HT-29 (cell line): ENCODE measurements around the gene VDAC1. TPM values are rescaled to one million over a fixed set of nuclear protein-coding genes. Genes with fewer than 3 reads are reported as not detected.
"Not testable (repeated sequence)": the region's sequence is repeated elsewhere in the genome, so short reads cannot be mapped to it uniquely, and the experiment has no call there.

Source experiments
- DNase-seq: peaks from one replicate; pipeline ENCODE4 v3.0.0-alpha.2; 2015; ENCODE audit warnings: low spot score
- total RNA-seq: library from RNA; depleted of rRNA; stranded (reverse); fragments of >200 nt; shearing (Covaris generic); gene quantifications from 2 replicates; pipeline ENCODE4 v1.2.3, GENCODE V29; 2014

Gene VDAC1
- total RNA-seq, 1 experiment from 2014 or later: 129 TPM

DNA sequence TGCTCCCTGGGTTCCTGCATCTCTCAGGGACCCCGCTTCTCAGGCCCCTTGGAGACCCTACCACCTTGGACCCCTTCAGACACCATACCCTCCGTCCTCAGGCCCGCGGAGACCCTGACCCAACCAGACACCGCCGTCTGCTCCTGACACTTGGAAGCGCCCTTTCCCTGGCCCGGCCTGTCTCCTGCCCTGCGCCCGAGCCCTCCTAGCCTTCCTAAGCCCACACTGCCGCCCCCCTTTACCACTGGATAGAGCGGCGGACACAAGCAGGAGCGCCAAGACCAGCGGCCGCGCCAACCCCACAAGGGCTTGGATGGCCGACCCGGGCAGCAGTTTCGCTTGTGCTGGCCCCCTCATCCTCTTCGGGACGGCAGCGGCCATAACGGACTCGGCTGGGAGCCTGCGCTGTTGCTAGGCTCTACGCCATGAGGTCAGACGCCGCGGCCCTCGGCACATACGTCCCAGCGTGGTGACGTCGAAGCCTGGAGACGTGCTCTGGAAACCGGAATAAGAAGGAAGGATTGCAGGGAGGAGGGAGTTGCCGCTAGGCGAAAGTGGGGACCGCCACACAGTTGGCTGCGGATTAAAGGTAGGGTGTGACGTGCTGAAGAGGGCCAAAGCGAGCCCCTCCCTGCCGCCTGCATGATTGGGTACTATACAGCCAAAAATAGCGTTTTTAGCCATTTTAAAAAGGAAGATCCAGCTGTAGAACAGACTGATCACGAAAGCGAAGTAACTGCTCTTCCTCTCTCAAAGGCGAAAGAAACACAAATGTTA is 36.4 kb downstream of the VDAC1 start, which contains the start of gene C5orf15:
C5orf15 (minus strand) TSS at position 422 of the 777 bp plus-strand sequence; CDS start at position 381, 41 bp downstream.
- peak; percentile 93 for DNase-seq

DNA sequence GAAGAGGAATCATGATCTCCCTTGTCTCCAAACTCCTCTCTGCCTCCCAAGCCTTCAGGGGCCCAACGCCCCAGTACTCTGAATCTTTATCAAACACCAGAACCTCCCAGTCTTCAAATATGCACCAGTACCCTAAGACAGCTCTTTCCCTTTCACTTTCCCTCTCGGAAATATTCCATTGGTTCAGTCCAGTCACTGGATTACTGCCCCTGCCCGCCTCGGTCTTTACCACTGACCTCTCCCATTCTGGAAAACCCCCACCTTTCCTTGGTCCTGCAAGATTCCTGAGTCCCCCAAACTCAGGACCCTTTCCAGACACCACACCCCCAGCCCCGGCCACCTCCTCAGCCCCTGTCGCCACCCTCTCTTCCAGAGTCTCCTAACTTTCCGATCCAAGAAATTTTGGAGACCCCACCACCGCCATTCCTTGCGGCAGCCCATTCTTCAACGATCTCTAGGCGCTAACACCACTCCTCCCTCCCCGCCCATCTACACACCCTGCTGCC is 37.0 kb downstream of the VDAC1 start:
- peak; percentile 36 for DNase-seq

DNA sequence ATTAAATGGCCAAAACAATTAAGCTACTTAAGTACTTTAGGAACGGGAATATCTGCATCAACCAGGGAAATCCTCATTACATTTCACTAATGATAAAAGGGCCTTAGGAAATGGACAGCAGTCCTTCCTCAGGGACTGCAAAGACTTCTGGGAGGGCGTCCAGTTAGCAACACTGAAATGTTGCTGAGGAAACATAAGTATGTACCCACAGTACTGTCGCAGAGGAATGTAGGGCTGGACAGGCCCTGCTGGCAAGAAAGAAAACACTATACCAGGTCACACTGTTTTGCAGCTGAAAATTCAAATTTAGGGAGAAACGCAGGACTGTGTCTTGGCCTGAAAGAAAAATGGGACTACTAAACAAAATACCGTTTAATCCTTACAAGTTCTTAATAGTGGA is 37.7 kb downstream of the VDAC1 start:
- DNase-seq: no peak

DNA sequence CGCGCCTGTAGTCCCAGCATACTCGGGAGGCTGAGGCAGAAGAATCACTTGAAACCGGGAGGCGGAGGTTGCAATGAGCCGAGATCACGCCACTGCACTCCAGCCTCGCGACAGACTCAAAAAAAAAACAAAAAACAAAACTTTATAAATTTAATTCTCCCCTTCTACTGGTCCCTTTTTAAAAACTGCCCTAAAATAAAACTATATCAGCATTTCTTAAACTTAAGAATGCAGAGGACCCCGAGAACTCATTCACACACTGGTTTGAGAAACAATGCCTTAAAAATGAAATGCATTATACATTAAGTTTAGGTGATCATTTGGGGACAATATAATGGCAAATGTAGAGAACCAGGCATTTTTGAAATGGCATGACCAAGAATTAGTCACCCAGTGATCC is 38.7 kb downstream of the VDAC1 start:
- DNase-seq: no peak

DNA sequence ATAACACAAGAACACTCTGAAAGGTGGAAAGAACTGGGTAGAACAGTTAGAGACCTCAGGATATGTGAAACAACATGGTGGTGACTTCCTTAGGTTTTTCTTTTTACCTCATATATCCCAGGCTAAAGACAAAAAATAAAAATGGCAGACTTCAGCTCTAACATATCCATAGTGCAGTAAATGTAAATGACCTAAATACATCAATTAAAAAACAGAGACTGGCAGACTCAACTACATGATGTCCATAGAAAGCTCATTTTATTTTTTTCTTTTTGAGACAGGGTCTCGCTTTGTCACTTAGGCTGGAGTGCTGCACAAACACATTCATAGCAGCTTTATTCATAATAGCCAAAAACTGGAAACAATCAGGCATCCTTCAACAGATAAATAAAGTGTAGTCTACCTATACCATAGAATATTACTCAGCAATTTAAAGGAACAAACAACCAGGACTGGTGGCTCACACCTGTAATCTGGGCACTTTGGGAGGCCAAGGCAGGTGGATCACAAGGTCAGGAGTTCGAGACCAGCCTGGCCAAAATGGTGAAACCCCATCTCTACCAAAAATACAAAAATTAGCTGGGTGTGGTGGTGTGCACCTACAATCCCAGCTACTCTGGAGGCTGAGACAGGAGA is 41.2 kb downstream of the VDAC1 start:
- no peak for DNase-seq

DNA sequence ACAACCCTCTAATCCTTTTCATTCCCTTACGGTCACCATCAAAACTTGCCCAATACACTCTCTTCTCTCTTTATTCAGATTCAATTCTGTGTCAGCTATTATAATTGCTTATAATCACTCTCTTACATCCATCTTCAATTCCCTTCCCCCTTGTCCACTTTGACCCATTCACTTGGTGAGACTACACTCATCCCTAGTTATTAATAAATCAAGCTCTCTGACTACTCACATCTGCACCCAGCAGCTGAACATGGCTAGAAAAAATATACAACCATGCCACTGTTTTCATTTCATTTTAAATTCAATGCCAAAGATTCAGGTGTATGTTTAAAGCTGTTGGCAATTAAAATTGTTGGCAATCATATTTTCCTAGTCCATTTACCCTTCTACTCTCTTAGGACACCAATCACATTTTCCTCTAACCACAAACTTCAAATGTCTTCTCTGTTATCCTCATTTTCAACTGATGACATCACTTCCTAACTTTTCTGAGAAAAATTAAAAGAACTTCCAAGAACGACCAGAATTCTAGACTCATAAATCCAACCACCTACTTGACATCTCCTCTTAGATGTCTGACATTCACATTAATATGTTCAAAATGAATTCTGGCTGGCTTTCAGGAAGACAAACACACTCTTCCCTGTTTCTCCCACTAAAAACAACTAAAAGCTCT is 41.8 kb downstream of the VDAC1 start:
- no peak for DNase-seq

DNA sequence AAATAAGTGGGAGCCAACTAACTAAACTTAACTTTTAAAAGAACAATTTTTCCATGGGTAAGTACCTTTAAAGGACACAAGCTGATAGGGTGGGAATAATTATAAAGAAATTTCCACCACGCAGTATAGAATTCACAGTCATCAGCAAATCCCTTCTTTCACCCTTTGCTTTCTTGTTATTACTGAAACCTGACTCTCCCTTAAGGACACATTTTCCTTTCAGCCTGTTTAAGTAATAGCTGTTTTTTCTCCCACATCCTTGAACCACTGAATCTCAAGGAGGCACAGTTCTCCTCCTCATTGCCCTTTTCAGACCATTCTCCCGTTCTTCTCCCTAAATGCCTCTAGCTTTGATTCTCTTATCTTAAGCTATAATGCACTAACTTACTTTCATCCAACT is 42.6 kb downstream of the VDAC1 start:
- DNase-seq: no peak

DNA sequence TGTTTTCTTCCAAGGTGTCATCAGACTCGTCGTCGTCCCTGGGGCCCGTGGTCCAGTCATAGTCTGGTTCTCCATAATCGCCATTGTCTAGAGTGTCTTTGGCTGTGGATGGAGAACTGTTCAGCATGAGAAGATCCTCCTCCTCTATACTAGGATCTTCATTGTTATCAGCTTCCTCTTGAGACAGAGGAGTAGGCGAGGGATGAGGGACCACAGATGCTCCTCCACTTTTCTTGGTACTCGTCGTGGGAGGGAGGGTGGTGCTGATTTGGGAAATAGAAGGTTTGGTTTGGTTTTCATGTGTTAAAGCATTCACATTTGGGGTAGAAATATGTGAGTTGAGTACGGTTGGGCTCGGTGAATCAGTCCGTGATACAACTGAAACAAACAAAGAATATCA is 45.1 kb downstream of the VDAC1 start:
- DNase-seq: no peak

DNA sequence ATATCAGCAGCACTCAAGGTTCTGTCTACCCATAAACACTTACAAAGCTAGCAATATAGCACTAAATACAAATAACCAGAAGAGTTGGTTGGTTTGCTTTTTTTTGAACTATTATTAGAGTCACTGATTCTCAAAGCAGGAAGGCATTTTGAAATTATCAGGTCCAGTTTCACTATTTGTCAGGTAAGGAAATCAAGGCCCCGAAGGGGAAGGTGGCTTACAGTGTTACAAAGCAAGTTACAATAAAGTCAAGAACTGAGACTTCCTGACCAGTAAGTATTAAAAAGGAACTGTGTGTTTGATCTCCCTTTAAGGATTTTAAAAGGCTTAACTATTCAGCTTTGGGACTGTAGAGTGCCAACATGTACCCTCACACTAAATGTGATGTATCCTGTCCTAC is 47.2 kb downstream of the VDAC1 start:
- no peak for DNase-seq

DNA sequence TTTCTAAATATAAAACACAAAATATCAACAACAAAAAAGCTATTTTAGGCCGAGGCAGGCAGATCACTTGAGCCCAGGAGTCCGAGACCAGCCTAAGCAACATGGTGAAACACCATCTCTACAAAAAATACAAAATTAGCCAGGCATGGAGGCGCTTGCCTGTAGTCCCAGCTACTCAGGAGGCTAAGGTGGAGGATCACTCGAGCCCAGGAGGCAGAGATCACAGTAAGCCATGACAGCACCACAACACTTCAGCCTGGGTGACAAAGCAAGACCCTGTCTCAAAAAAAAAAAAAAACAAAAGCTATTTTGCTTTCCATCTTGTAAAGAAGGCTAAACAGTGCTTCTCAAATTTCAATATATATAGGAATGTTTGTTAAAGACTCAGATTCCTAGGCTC is 47.7 kb downstream of the VDAC1 start:
- DNase-seq: no peak

DNA sequence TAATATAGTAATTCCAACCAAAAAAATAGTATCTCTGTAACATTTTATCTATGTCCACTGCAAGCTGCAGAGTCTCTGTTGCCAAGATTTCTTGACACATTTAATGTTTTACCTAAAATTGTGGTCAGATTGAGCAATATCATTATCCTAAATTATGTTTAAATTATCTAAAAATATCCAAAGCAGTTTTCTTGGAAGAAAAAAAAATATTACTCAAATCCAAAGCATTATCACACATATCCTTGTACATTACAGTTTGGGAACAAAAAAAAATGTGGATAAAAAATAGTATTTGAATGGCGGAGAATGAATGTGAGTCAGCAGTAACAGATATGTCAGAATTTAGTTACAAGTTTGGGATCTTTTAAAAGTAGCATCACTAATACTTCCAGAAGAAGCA is 48.6 kb downstream of the VDAC1 start:
- not testable (repeated sequence) for DNase-seq

DNA sequence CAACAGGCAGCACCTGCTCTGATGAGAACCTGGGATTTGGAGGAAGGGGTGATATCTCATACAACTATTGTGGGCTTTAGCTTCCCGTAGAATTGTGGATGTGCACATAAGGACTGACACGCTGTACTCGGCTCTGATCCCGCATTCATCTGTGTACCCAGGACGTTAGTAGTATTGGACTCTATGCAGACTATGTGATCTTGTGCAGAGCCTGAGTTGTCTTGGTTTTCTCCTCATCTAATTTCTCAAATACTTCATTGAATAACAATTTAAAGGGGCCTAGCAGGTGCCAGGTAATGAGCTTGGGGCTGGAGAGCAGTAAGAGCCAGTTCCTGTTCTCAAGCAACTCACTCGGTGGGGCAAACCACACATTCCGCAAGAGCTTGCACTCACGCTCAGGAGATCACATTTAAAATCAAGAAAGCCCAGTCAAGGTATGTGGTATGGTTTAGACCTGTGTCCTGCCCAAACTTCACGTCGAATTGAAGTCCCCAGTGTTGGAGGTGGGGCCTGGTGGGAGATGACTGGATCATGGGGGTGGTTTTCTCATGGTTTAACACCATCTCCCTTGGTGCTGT is 51.1 kb downstream of the VDAC1 start:
- no peak for DNase-seq

DNA sequence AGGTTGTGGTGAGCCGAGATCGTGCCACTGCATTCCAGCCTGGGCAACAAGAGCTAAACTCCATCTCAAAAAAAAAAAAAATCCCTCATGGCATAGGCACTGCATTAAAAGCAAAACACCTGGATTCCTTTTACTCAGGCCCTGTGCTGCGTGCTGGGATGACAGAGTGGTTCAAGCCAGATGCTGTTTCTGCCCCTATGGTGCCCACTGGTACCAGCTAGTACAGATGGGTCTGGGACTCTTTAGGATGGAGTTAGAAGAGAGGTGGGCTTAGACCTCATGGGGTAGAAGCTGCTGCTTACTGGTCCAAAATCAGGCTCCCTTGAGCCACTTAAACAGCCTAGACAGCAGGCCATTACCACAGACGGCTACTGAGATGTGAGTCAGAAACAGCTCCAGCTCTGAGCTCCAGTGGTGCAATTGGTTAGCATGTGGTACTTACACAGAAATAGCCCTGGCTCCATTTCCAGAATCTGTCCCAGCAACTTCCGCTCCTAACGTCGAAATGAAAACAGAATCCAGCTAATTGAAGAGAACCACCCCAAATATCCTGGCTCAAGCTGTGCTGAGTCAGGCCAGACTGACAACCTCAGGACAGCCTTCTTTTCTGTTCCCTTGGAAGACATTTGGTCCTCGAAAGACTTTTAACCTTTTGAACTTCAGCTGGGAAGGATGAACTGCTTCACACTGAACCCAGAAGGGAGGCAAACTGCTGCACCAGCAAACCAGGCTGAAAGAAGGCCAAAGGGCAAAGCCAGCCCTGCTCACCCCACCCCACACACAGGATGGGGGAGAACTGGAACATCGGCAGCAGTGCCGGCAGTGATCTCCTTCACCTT is 51.8 kb downstream of the VDAC1 start:
- DNase-seq: no peak

DNA sequence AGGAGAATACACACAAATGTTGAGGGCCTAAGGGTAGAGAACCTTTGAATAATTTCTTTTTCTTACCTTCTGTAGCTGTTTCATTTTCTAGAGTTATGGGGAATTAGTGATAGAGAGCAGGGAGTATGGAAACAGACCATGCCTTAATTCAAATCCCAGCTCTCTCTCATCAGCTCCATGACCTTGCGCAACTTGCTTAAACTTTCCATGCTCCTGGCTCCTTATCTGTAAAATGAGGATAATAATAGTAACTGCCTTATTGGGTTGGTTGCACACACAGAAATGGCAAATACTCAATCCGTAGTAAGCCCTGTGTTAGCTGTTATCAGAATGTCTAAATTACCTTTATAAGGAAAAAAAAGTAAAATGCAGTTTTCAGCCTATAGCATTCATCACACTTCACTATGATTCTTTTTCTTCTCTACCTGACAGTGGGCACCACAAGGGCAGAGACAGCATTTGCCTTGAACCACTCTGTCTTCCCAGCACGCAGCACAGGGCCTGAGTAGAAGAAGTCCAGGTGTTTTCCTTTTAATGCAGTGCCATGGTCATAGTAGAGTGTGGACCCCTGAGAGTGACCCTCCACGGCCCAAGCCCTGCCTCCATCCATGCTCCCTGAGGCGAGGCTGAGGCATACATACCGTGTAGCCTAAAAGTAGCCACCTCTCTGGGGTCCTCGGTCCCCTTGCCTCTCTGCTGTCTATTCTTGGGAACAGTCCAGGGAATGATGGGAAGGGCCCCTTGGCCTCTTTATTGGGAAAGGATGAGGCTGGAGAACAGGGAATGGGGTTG is 53.8 kb downstream of the VDAC1 start:
- DNase-seq: no peak

DNA sequence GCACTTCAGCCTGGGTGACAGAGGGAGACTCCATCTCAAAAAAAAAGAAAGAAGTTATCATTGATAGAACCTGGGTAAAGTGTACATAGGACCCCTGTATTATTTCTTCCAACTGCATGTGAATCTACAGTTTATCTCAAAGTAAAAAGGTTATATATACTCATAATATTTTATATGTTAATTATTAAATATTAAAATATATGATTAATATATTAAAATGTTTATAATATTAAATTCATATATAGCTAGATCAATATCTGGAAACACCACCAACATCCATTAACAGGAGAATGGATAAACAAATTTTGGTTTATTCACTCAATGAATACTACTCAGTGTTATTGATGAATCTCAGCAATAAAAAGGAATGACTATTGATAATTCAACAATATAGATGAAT is 56.1 kb downstream of the VDAC1 start:
- DNase-seq: no peak

DNA sequence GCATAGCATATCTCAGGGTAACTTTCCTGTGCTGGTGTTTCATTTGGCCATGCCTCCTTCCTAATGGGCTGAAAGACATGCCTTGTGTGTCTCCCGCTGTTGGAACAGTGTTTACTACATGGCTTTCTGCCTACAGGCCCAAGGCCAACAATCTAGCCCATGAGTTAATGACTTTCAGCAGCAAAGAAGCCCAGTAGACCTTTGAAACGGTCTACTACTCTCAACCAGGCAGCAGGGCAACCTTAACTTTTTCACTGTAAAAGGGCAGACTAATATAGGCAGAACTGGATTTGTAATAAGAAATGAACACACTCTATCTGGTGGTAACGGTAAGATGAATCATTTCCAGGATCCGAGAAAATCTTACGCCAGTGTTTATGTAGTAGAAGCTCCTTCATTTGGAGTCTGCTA is 57.3 kb downstream of the VDAC1 start:
- DNase-seq: no peak

DNA sequence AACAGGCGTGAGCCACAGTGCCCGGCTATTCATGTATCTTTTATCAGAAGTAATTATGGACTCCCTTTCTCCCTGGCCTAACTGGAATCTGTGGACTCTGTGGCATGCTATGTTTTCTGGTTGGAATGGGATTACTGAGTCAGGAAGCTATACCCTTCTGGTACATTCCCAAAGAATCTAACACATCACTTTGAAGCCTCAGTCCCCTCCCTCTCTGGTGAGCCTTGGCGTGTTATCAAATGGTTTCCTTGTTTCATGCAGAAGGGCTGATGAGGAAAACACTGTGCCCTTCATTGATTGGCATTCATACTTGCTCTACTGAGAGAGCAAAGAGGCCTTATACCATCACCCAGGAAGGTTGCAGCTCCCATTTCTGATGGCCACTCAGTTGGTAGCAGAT is 59.2 kb downstream of the VDAC1 start:
- DNase-seq: no peak

DNA sequence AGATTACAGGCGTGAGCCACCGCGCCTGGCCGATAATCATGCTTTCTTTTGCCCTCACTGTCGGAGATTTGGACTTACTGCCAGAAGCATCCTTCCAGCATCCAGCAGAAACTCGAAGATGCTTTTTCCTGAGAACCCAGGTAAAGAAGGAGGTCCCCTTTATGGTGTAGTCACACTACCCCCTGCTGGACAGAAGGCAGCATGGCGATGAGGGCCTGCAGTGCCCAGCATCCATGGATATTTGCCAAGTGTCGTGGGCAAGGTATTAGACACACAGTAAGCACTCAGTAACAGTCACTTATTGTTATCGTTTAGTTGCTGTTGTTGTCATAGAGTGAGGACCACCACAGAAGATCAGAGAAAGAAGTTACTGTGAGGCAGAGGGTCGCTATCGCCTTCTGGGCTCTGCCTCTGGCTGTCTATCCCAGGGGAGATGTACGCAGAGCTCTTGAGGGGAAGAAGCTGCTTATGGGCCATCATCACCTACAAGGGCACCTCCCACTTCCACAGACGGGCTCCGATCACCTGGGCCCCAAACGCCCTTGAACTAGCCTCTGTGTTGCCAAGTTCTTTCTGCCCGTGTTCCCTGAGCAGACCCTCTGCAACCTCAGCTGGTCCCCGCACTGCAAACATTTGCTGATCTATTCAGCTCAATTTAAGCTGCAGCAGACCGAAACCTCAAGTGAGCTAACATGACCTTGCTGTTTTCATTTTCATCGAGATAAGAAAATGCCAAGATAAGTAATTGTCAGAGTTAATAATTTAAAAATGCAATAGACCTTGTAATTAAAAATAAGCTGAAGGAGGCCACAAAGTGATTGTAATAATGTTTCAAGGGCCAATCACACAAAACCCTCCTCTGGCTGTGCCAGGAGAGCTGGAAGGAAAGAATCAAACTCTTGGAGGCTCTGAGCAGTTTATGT is 60.3 kb downstream of the VDAC1 start:
- peak; percentile 75 for DNase-seq

DNA sequence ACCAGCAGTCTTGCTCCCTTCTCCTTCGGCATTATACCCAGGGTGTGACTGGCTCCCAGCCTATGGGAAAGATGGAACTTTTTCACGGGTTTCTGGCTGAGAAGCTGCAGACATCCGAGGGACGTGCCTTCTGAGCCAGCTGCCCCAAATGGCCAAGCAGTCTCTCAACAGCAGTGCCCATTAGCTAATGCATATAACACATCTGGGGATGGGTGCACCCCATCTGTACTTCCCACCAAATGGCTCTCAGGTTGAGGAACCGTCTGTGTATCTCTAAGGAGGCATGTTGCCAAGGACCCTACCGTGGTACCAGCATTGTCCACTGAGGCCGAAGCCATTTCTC is 61.3 kb downstream of the VDAC1 start:
- no peak for DNase-seq
